HepG2 (cell line): ENCODE measurements around the gene FDXR. TPM values are rescaled to one million over a fixed set of nuclear protein-coding genes. Genes with fewer than 3 reads are reported as not detected.

ENCODE experiments used
- ATAC-seq: fragments of 200-7000 bp; cut with Tn5 transposase; 3 replicates; pipeline ENCODE4 v1.9.1; 2020; ENCODE audit warnings: mild to moderate bottlenecking, moderate library complexity
- BruUV-seq: library from RNA; stranded (reverse); fragments of 400-500 nt; replicated peaks from 2 replicates; lab custom pipeline; 2021; lab: Mats Ljungman, UMichigan
- CTCF ChIA-PET: fragments of 300-600 bp; formaldehyde crosslinking; extraction: SDS; loops from one replicate; lab custom pipeline; 2021; ENCODE audit warnings: low total read pairs, inconsistent platforms, low intra/inter-chr PET ratio; lab: Yijun Ruan, JAX
- POLR2A ChIA-PET: fragments of 350-600 bp; sonication (Branson Sonifier 250); formaldehyde crosslinking; loops from one replicate; lab custom pipeline; 2020; ENCODE audit warnings: antibody characterized with exemption, inconsistent platforms; lab: Yijun Ruan, JAX
- DNase-seq: peaks from one replicate; pipeline ENCODE4 v3.0.0-alpha.2; 2015; ENCODE audit warnings: low spot score
- FAIRE-seq: peaks from 3 replicates; lab custom pipeline; 2011; peaks lifted over from hg19 to GRCh38; lab: Jason Lieb, UNC
- H2AFZ ChIP-seq: one replicate; pipeline ENCODE4 v1.6.1; 2011; ENCODE audit warnings: low read length, inconsistent platforms
- H3K27ac ChIP-seq: fragments of 300-600 bp; 3 replicates; pipeline ENCODE4 v1.8.0; 2011; ENCODE audit warnings: mixed run types, mild to moderate bottlenecking, mixed read lengths, low read length, inconsistent platforms; ENCODE audit not compliant: insufficient read depth; ENCODE audit errors: extremely low read length
- H3K27me3 ChIP-seq, 2 experiments: fragments of 200-600 bp in 1 of 2; 2 replicates in 1 of 2; 3 replicates in 1 of 2; pipeline versions ENCODE4 v1.6.0 to v1.8.0; 2011; ENCODE audit warnings: low read length in 2 of 2, mild to moderate bottlenecking in 2 of 2, moderate library complexity in 2 of 2, inconsistent platforms in 1 of 2; ENCODE audit not compliant: insufficient read depth in 2 of 2, control insufficient read depth in 1 of 2
- H3K36me3 ChIP-seq, 2 experiments: fragments of 200-600 bp in 1 of 2; replicated peaks in 1 of 2; 2 replicates in 1 of 2; 3 replicates in 1 of 2; pipeline versions ENCODE4 v1.5.1 to v1.8.0; 2011; ENCODE audit warnings: low read length in 2 of 2, inconsistent platforms in 1 of 2; ENCODE audit not compliant: insufficient read depth in 2 of 2, control insufficient read depth in 1 of 2
- H3K4me1 ChIP-seq: 2 replicates; pipeline ENCODE4 v1.5.1; 2012; ENCODE audit warnings: low read length, inconsistent platforms; ENCODE audit not compliant: insufficient read depth
- H3K4me2 ChIP-seq: 2 replicates; pipeline ENCODE4 v1.6.0; 2011; ENCODE audit warnings: low read depth, low read length, inconsistent platforms
- H3K4me3 ChIP-seq, 3 experiments: fragments of 200-600 bp in 1 of 3; sonication (generic), shearing (Covaris generic) in 1 of 3; replicated peaks in 1 of 3; 2 replicates each; pipeline ENCODE4 v1.5.1; 2011 to 2016; ENCODE audit warnings: low read length in 3 of 3, inconsistent platforms in 2 of 3, low read depth in 2 of 3, mild to moderate bottlenecking in 2 of 3, control low read depth in 1 of 3, mixed read lengths in 1 of 3; ENCODE audit not compliant: insufficient read depth in 1 of 3
- H3K79me2 ChIP-seq: one replicate; pipeline ENCODE4 v1.6.1; 2011; ENCODE audit warnings: low read length, inconsistent platforms; ENCODE audit not compliant: insufficient read depth
- H3K9ac ChIP-seq: 2 replicates; pipeline ENCODE4 v1.6.0; 2011; ENCODE audit warnings: mild to moderate bottlenecking, low read depth, low read length, inconsistent platforms; ENCODE audit not compliant: insufficient read depth
- H3K9me3 ChIP-seq: 2 replicates; pipeline ENCODE4 v1.5.1; 2012; ENCODE audit warnings: mild to moderate bottlenecking, low read length
- H4K20me1 ChIP-seq: 2 replicates; pipeline ENCODE4 v1.6.0; 2011; ENCODE audit warnings: inconsistent platforms, mild to moderate bottlenecking, low read length, moderate library complexity; ENCODE audit not compliant: insufficient read depth
- CHCHD3 ChIP-seq: sonication (generic); formaldehyde crosslinking; IDR thresholded peaks from 2 replicates; pipeline ENCODE4 v1.8.0; 2022; ENCODE audit warnings: mild to moderate bottlenecking, missing genetic modification reagents, moderate library complexity
- FOXO1 ChIP-seq: sonication (generic); formaldehyde crosslinking; IDR thresholded peaks from 2 replicates; pipeline ENCODE4 v1.4.0; 2020; ENCODE audit warnings: missing genetic modification reagents
- GATA4 ChIP-seq: sonication (generic); IDR thresholded peaks from 2 replicates; pipeline ENCODE4 v1.6.1; 2016; ENCODE audit warnings: antibody characterized with exemption, low read depth, borderline replicate concordance
- KDM4B ChIP-seq: sonication (generic); formaldehyde crosslinking; IDR thresholded peaks from 2 replicates; pipeline ENCODE4 v1.4.0; 2020; ENCODE audit warnings: missing genetic modification reagents
- SATB2 ChIP-seq: sonication (generic); formaldehyde crosslinking; IDR thresholded peaks from 2 replicates; pipeline ENCODE4 v1.5.0; 2020; ENCODE audit warnings: missing genetic modification reagents
- ZNF20 ChIP-seq: sonication (generic); formaldehyde crosslinking; IDR thresholded peaks from 2 replicates; pipeline ENCODE4 v1.4.0; 2020; ENCODE audit warnings: mild to moderate bottlenecking, moderate library complexity, missing genetic modification reagents
- ZNF264 ChIP-seq: sonication (generic); formaldehyde crosslinking; IDR thresholded peaks from 2 replicates; pipeline ENCODE4 v1.4.0; 2020; ENCODE audit warnings: missing genetic modification reagents
- ZNF34 ChIP-seq: sonication (generic); formaldehyde crosslinking; IDR thresholded peaks from 2 replicates; pipeline ENCODE4 v1.4.0; 2020; ENCODE audit warnings: mild to moderate bottlenecking, missing genetic modification reagents, borderline replicate concordance
- ZNF781 ChIP-seq: sonication (generic); formaldehyde crosslinking; IDR thresholded peaks from 2 replicates; pipeline ENCODE4 v1.5.1; 2020; ENCODE audit warnings: borderline replicate concordance, mild to moderate bottlenecking, missing genetic modification reagents; ENCODE audit errors: not compliant biosample characterization
- ZNF792 ChIP-seq: IDR thresholded peaks from 2 replicates; pipeline ENCODE4 v1.6.1; 2016
- WGBS: methylation state at CpG from one replicate; pipeline ENCODE4 v1.1.6; 2017; ENCODE audit warnings: low lambda C conversion rate; 5-methylcytosine and 5-hydroxymethylcytosine counted together
- in situ Hi-C: cut with HindIII; loops from 2 replicates; pipeline ENCODE4 v1.10.0; 2017; ENCODE audit warnings: low pct_unique_long_range_greater_than_20kb; ENCODE audit not compliant: extremely low pct_ligation_motif_present
- intact Hi-C: fragments of 100-400 bp; cut with micrococcal nuclease; formaldehyde crosslinking; loops from one replicate; pipeline ENCODE4 v1.10.0; 2022; ENCODE audit not compliant: unreplicated experiment
- polyA plus RNA-seq, 8 experiments: library from polyadenylated mRNA; depleted of rRNA in 3 of 8; stranded (reverse) in 7 of 8; unstranded in 1 of 8; fragments of >200 nt; fragmentation: Illumina TruSeq in 4 of 8; extraction: Trizol in 4 of 8; gene quantifications; 2 replicates each; pipeline versions ENCODE4 v1.2.1 to v1.2.3, GENCODE V29; 2011 to 2016; ENCODE audit warnings: low read depth in 4 of 8, missing spikeins in 1 of 8, mixed read lengths in 1 of 8; ENCODE audit not compliant: insufficient read depth in 1 of 8
- total RNA-seq, 5 experiments: library from RNA; depleted of rRNA; stranded (reverse); fragments of >200 nt; fragmentation: Illumina TruSeq; extraction: Trizol; gene quantifications; 2 replicates each; pipeline ENCODE4 v1.2.3, GENCODE V29; 2016; ENCODE audit warnings: low read depth in 1 of 5
- TF ChIP-seq, protein P1 (sequence below): sonication (generic); formaldehyde crosslinking; IDR thresholded peaks from 2 replicates; pipeline ENCODE4 v1.4.0; 2020; ENCODE audit warnings: missing genetic modification reagents
- TF ChIP-seq, protein P2 (sequence below): sonication (generic); formaldehyde crosslinking; IDR thresholded peaks from 2 replicates; pipeline ENCODE4 v1.9.0; 2021; ENCODE audit warnings: mild to moderate bottlenecking, missing genetic modification reagents

The FDXR gene
- total and polyA plus RNA-seq, 2 of the 13 experiments (the other 11 are each of a cell fraction or from before 2014, with no cell fraction given): 23.4 to 116 TPM

DNA sequence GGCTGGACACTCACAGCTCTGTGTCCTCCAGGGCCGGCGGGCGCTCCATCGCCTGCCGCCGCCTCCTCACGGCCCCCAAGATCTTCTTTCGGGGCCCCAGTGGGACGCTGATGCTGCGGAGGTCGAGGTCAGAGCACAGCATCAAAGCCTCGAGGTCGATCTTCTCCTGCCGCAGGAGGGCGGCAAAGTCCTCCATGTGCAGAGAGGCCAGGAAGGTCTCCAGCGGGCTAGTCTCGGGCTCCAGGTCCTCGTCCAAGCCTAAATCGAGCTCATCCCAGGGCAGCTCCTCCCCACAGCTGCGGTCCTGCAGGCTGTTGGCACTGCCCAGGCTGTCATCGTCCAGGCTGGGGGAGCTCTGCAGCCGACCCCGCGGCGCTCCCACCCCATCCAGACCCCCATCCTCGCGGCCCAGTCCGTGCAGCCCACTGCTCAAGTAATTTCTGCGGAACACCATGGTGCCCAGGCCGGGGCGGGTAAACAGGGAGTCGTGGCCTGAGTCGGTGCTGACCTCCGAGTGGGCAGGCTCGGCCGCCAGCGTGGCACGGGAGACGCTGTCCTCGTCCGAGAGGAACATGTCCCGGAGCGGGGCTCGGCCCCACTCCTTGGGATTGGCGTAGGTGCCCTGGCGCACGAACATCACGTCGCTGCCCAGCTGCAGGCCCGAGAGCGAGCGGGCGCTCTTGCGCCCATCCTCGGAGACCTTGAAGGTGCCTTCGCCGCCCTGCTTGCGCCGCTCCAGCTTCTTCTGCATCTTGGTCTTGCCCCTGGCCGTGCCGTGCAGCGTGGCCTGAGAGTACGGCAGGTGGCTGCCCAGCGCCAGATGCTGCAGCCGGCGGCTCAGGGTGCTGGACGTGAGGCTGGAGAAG is 46.9 kb upstream of the FDXR start:
- ChIA-PET POLR2A (interaction anchor here (1.2 kb wide), 1 partner anchor 46 kb away, joined by 4 read pairs; the partner anchor contains the start of gene FDXR), CTCF (interaction anchor here (2.3 kb wide), 1 partner anchor 38 kb away, joined by 9 read pairs; no protein-coding TSS in a partner anchor)
- Histone ChIP-seq H2AFZ (no peak overlapping the region), H3K9ac (no peak overlapping the region), H3K4me3 (no peak overlapping the region), H3K79me2 (no peaks in the 10 kb centered on the region), H3K27ac (no peak overlapping the region), H3K27me3 (peaks cover 17 to 73% of the 10 kb centered on the region in 2 experiments), H3K9me3 (no peaks in the 10 kb centered on the region), H3K36me3 (no peaks in the 10 kb centered on the region), H3K4me1 (peaks cover 31% of the 10 kb centered on the region), H4K20me1 (no peaks in the 10 kb centered on the region), H3K4me2 (no peak overlapping the region)
- WGBS: 35% methylated on average over 29 of the region's 67 CpGs
- in situ Hi-C loops: loop anchor here (5.0 kb wide), 2 partner anchors 38 to 88 kb away; no protein-coding TSS in a partner anchor
- peak; percentile 58 for FAIRE-seq
- DNase-seq: peak; percentile 64
- no TSS peak for BruUV-seq
- intact Hi-C loops: no loop called here
- peak; percentile 65 for ATAC-seq
- 0 out of 2 replicates have a peak, but pooled peaks have one; percentile 14 for TF ChIP-seq FOXO1 (CRISPR knock-in tag)
- no peak for TF ChIP-seq CHCHD3
- TF ChIP-seq SATB2: no peak
- TF ChIP-seq, protein P1, sequence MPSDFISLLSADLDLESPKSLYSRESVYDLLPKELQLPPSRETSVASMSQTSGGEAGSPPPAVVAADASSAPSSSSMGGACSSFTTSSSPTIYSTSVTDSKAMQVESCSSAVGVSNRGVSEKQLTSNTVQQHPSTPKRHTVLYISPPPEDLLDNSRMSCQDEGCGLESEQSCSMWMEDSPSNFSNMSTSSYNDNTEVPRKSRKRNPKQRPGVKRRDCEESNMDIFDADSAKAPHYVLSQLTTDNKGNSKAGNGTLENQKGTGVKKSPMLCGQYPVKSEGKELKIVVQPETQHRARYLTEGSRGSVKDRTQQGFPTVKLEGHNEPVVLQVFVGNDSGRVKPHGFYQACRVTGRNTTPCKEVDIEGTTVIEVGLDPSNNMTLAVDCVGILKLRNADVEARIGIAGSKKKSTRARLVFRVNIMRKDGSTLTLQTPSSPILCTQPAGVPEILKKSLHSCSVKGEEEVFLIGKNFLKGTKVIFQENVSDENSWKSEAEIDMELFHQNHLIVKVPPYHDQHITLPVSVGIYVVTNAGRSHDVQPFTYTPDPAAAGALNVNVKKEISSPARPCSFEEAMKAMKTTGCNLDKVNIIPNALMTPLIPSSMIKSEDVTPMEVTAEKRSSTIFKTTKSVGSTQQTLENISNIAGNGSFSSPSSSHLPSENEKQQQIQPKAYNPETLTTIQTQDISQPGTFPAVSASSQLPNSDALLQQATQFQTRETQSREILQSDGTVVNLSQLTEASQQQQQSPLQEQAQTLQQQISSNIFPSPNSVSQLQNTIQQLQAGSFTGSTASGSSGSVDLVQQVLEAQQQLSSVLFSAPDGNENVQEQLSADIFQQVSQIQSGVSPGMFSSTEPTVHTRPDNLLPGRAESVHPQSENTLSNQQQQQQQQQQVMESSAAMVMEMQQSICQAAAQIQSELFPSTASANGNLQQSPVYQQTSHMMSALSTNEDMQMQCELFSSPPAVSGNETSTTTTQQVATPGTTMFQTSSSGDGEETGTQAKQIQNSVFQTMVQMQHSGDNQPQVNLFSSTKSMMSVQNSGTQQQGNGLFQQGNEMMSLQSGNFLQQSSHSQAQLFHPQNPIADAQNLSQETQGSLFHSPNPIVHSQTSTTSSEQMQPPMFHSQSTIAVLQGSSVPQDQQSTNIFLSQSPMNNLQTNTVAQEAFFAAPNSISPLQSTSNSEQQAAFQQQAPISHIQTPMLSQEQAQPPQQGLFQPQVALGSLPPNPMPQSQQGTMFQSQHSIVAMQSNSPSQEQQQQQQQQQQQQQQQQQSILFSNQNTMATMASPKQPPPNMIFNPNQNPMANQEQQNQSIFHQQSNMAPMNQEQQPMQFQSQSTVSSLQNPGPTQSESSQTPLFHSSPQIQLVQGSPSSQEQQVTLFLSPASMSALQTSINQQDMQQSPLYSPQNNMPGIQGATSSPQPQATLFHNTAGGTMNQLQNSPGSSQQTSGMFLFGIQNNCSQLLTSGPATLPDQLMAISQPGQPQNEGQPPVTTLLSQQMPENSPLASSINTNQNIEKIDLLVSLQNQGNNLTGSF: 0 out of 2 replicates have a peak, but pooled peaks have one; percentile 37
- no peak for TF ChIP-seq KDM4B
- TF ChIP-seq GATA4: no peak
- TF ChIP-seq ZNF34 (CRISPR knock-in tag): no peak
- TF ChIP-seq, protein P2, sequence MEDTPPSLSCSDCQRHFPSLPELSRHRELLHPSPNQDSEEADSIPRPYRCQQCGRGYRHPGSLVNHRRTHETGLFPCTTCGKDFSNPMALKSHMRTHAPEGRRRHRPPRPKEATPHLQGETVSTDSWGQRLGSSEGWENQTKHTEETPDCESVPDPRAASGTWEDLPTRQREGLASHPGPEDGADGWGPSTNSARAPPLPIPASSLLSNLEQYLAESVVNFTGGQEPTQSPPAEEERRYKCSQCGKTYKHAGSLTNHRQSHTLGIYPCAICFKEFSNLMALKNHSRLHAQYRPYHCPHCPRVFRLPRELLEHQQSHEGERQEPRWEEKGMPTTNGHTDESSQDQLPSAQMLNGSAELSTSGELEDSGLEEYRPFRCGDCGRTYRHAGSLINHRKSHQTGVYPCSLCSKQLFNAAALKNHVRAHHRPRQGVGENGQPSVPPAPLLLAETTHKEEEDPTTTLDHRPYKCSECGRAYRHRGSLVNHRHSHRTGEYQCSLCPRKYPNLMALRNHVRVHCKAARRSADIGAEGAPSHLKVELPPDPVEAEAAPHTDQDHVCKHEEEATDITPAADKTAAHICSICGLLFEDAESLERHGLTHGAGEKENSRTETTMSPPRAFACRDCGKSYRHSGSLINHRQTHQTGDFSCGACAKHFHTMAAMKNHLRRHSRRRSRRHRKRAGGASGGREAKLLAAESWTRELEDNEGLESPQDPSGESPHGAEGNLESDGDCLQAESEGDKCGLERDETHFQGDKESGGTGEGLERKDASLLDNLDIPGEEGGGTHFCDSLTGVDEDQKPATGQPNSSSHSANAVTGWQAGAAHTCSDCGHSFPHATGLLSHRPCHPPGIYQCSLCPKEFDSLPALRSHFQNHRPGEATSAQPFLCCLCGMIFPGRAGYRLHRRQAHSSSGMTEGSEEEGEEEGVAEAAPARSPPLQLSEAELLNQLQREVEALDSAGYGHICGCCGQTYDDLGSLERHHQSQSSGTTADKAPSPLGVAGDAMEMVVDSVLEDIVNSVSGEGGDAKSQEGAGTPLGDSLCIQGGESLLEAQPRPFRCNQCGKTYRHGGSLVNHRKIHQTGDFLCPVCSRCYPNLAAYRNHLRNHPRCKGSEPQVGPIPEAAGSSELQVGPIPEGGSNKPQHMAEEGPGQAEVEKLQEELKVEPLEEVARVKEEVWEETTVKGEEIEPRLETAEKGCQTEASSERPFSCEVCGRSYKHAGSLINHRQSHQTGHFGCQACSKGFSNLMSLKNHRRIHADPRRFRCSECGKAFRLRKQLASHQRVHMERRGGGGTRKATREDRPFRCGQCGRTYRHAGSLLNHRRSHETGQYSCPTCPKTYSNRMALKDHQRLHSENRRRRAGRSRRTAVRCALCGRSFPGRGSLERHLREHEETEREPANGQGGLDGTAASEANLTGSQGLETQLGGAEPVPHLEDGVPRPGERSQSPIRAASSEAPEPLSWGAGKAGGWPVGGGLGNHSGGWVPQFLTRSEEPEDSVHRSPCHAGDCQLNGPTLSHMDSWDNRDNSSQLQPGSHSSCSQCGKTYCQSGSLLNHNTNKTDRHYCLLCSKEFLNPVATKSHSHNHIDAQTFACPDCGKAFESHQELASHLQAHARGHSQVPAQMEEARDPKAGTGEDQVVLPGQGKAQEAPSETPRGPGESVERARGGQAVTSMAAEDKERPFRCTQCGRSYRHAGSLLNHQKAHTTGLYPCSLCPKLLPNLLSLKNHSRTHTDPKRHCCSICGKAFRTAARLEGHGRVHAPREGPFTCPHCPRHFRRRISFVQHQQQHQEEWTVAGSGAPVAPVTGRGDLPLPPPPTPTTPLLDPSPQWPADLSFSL (CRISPR knock-in tag): no peak
- 0 out of 2 replicates have a peak, but pooled peaks have one; percentile 40 for TF ChIP-seq ZNF792 (CRISPR knock-in tag)
- TF ChIP-seq ZNF264 (CRISPR knock-in tag): no peak
- TF ChIP-seq ZNF781 (CRISPR knock-in tag): no peak
- TF ChIP-seq ZNF20 (CRISPR knock-in tag): no peak
